Measurements from ENCODE around the gene NSUN7.

NSUN7 gene

DNA sequence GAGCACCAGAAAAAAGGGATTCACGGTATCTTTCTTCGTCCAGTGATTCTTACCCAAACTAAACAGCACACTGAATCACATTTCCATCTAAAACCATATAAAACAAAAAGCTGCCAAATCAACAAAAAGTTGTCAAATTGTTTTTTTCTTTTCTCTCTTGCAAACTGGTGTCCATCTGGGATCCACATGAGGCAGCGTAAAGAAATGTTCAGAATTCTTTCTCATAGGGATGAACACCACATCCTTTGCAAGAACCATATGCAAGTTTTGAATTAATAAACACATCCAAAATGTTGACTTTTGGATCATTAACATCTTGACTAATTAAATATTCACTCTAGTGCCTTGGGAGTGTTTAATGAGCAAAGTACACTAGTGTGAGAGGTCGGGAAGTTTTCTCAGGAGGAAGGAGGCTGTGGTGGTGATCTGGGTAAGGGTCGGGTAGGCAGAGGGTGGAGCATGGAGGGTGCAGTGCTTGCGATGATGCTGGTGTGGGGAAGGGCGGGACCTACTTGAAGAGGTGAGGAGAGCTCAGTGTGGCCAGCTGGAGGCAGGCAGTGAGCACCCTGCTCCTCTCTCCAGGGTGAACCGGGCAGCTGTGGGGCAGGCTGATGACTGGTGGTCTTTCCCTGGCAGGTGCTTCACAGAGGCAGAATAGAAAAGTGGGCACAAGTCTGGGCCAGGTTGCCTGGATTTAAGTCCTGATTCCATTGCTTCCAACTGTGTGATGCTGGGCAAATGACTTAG lies 72.8 kb downstream of the NSUN7 start:
- no peak for DNase-seq

DNA sequence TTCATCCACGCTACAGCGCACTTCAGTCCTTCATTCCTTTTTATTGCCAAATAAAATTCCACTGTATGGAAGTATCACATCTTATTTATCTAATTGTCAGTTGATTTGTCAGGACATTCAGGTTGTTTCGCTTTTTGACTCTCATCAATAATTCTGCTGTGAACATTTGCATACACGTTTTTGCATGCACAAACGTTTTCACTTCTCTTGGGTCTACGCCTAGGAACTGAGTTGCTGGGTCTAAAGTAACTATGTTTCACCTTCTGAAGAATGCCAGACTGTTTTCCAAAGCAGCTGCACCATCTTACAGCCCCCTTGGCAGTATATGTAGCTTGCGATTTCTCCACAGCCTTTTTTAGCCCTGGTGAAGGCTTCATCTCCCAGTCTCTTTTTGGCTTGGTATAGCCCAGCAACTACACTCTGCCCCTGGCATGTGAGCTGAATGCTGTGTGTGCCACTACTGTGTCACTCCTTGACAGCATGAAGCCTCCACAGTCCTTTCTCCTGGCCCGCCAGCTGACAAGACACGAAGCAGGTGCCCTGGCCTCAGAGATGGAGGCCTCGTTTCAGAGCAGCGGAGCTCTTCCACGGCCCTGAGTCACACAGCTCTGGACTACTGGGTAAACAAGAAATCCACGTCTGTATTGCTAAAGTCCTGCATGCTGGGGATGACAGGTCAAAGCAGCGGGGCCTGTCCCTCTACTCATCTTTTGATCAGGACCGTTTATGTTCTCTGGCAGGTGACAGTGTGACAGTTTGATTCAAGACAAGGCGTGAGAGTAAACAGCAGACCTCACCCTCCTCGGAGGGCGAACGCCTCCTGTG lies 75.5 kb downstream of the NSUN7 start:
- no peak for DNase-seq

DNA sequence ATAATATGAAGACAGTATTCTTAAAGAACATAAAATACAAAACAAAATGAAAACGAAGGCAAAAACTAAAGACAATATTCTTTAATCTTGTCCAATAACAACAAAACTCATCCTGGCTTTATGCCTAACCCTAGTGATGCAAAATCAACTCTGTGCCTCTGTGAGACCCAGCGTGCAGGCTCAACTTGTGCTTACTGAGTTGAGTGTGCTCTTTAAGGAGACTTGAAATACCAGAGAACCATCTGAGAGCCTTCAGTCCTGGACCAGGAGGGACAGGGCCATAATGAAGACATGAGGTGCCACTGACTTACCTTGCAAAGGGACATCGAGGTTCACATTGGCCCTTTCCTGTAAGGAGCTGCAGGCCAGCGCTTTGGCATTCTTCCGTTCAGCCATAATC lies 77.1 kb downstream of the NSUN7 start:
- DNase-seq: no peak

DNA sequence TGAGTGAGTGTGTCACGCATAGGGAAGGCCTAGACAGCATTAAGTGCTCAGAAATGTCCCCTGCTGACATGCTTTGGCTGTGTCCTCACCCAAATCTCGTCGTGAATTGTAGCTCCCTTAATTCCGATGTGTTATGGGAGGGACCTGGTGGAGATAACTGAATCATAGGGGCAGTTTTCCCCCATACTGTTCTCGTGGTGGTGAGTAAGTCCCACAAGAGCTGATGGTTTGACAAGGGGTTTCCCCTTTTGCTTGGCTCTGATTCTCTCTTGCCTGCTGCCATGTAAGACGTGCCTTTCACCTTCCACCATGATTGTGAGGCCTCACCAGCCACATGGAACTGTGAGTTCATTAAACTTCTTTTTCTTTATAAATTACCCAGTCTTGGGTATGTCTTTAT lies 78.0 kb downstream of the NSUN7 start:
- DNase-seq: no peak

DNA sequence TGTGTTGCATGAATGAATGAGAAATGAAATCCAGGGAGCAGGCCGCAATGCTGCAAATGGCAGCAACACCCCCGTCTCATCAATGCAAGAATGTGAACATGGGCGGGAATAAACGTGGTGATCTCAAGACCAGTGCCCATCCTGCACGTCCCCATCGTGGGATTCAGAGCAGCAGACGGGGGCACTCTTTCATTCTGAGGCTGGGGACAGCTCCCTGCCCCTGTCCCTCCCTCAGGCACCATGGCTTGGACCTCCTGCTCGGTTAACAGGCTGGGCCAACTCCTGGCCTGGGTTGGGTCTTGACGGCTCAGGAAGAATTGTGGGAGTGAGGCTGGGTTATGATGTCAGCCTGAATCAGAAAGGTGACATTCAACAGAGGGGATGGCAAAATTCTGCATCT lies 78.9 kb downstream of the NSUN7 start:
- DNase-seq: no peak

DNA sequence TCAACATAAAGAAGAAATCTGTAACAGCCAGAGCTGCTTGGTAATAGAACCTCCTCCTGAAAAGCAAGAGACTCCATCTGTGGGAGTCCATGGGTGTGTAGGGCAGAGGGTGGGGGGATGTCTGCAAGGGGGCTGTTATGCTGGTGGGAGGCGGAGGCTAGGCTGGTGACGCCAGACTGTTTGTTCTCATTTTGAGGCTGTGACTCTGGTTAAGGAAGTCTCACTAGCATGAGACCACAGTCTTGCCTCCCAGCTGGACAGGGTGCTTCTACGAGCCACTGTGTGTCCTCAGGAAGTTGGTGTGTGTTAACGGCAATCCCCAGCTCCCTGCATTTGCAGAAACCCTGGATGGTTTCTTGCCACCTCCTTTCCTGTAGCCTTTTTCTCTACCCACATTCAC lies 79.8 kb downstream of the NSUN7 start:
- DNase-seq: no peak

DNA sequence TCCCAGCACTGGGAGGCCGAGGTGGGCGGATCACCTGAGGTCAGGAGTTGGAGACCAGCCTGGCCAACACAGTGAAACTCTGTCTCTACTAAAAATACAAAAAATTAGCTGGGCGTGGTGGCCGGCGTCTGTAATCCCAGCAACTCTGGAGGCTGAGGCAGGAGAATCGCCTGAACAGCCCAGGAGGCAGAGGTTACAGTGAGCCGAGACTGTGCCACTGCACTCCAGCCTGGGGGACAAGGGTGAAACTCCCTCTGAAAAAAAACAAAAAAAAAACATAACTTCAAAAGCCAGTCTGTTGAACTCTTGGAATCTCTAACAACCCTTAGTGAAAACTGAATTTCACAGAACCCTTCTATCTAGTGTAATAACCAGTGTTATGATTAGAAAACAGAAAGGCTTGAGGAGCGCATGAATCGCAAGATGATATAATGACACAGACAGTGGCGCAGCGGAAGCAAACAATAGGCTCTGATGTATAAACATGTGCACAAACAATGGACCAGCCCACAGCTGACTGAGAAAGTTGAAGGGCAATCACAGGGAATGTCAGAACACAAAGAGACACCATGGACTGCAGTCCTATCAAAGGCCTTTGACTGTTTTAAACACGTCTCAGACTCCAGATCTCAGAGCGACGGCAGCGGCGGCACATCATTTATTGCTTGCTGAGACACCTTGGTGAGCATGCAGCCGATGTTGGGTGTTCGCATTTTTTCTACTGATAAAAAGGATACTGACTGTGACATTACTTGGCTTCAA lies 81.6 kb downstream of the NSUN7 start:
- no peak for DNase-seq

DNA sequence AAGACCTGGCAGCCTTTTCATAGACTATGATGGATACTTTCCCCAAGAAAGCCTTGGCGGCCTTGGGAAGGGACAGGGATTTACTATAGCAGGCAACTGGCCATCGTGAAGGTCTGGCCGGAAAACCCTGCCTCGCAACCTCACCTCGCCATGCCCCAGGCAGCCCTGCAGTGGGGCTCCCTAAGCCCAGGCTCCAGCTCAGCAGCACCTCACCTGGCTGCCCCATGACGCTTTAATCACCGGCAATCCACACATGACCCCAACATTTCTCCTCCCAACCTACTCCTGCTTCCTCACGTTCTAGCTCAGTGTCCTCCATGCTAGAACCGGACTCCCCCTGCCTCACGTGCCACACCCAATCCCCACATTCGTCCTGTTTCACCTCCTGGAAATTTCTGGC lies 82.4 kb downstream of the NSUN7 start:
- DNase-seq: no peak

DNA sequence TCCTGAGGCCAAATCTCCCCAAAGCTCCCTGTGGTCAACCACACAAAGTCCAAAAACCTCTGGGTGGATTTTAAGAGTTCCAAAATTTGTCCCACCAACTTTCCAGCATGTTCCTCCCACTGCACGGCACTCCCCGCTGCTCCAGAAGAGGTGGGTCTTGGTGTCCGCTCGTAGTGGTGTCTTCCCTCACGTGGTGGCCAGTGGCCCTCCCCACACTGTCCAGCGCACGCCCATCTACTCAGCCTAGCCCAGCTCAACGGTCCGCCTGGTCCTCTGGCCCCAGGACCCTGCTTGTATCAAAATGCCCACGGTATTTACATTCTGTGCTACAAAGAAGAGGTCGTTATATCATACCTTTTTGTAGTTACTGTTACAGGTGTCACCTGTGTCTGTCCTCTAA lies 83.5 kb downstream of the NSUN7 start:
- DNase-seq: no peak

DNA sequence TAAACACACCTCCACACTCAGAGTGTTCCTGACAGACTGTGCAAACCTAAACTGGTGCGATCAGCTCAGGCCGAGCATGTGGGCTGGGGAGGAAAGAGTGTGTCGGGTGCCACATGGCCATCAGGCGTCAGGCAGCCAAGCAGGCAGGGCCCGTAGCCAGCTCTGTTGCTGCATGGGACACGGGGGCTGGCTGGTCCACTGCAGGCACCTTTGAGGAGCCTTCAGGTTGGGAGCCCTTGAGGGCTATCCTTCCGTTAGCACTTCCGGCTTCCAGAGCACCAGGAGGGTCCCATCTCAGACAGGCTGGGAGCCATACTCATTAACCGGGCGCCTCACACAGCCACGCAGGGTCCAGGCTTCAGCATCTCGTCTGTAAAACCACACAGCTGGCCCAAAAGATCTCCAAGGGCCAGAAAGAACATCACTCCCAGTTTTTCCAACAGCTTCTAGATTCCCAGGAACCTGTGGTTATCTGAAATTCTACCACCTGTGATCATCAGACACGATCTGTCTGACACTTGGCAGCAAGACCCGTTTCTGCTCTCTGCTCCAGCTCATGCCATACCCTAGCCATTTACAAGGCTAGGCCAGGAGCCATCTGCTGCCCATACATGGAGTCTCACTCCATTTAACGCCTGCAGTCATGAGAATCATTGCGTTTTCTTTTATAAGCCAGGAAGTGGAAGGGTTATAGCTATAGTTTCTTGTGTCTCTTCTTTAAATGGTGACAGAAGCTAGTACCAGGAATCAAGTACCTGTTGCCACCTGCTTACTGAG lies 87.5 kb downstream of the NSUN7 start:
- DNase-seq: no peak

DNA sequence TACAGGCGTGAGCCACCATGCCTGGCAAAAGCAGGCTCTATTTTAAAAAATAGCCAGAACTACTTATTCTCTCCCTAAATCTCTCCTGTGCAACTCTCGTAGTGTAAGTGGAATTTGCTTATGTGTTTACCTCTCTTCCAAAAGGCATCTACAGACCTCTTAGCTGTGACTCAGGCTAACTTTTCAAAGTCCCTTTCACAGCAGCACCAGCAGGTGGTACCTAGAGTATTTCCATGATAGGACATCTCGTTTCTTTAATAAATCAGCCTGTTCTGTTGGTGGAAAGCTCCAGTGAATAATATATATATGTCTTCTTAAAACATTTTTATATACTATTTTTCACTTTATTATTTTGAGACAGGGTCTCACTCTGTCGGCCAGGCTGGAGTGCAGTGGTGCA lies 89.0 kb downstream of the NSUN7 start:
- no peak for DNase-seq

DNA sequence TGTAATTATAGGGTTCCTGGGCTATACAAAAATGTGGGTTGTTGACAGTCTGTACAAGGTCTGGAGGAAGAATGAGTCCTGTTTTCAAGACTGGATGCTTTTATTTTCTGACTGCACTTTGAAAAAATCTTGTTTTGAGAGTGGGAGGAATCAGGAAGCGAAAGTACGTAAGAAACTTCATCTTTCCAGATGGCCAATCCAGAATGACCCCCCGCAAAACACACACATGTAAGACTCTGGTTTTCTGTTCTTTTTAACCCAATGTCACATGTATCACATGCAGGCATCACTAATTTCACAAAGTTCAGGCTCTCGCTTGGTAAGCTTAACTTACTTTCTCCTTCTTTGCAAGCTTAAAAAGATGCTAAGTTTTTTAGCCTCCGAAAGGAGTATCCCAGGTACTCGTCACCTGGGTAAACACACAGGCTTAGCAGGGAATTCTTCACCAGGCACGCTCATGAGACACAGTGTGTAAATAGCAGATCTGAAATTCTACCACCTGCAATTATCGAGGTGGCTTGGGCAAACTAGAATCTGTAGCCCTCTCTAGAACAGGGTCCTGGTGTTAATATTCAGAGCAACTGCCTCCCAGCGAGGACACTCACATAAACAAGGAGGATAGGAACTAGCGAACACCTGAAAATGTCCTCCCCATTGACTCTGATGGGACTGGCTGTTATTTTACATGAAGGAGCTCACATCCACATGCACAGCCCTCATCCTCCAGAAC lies 90.7 kb downstream of the NSUN7 start:
- no peak for DNase-seq

DNA sequence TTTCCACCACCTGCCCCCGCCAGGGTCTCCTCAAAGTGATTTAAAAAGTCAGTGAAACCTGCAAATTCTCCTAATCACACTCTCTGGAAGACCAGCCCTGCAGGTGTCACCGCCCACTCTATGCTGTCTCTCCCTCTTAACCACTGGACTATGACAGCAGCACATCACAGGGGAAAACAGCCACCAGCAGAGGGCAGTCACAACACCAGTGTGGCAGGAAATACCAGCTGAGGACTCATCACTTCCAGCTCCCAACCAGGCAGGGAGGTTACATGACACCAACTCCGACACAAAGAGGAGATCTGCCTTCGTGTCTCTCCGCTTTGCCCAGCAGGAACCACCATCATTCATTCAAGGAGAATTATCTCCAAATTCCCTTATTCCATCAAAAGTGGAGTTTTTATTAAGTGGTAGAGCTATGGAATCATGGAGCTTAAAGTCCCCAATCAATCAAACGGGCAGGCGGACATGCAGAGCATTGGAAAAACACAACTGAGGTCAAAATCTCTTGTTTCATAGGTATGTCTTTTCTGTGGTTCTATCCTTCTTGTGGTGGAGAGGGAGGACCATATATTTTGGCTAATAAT lies 91.3 kb downstream of the NSUN7 start:
- DNase-seq: peak; percentile 19

DNA sequence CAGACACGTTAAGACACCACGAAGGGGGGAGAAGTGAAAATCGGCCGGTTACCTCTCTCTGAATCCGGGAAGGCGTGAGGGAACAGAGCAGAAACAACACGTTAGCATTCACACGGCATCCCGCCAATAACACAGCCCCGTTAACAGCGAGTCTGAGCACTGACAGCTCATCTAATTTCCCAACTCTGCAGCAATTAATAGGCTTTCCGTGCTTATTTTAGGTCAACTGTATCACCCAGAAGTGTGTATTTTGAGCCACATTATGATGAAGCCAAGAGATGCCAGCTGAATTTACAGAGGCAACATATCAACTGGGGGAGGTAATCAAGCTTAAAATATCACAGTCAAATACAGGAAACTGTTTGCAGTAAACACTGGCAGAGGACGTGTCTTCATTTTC lies 92.6 kb downstream of the NSUN7 start:
- no peak for DNase-seq

DNA sequence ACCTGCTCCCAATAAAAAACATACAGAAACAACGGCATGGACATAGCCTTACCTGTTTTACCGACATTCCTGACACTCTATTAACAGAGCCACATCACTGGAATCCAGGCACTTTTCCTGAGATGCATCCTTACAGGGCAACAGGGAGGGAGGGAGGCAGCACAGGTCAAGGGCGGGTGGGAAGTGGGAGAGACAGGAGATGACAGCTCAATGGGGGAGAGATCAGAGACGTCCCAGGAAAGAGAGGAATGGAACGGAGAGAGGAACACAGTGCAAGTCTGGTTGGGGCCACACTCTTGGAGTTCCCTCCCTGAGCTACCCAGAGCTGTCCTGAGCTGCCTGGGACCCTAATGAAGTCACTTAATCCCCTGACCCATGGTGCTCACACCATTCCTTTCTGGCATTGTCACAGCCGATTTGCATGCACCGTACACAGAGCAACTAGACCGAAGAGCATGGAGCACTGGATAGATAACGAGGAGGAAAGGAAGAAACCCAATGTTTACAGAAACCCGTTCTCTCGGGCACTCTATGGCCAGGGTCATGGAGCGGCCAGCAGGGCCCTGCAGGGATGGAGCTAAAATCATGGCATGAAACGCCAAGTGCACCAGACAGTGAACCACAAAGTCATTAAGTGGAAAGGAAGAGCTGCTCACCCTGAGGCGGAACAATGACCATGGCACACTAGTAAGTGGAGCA lies 93.1 kb downstream of the NSUN7 start:
- no peak for DNase-seq

DNA sequence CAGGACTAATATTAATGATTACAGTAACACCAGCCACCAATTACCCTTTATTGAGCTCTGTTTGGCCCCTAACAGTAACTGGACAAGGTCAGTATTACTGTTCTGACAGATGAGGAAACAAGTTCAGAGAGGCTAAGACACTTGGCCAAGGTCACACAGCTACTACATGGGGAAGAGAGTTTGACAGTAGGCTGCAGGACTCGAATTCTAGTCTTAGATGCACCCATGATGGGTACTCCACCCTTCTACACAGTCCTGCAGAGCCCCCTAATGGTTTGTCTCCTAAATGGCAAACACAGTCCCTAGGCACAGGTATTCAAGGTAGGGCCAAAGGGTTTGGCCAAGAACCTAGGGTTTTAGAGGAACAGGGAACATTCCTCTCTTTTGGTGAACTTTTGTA lies 93.9 kb downstream of the NSUN7 start:
- DNase-seq: no peak

DNA sequence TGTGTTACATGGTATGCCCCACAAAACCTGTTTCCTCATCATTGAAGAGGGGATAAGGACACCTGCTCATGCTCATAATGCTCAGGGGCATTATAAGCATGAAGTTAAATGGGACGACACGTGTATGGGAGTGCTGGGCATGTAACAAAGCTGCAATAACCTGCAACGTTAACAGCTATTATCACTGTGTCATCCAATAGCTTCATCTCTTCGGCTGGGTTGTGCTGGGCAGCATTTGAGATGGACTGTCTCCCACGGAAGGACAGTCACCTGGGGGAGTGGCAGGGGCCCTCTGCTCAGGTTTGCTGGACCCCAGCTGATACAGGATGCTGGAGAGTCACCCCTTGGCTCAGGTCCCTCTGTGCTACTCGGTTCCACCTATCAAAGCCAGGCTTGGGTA lies 94.5 kb downstream of the NSUN7 start:
- DNase-seq: no peak

DNA sequence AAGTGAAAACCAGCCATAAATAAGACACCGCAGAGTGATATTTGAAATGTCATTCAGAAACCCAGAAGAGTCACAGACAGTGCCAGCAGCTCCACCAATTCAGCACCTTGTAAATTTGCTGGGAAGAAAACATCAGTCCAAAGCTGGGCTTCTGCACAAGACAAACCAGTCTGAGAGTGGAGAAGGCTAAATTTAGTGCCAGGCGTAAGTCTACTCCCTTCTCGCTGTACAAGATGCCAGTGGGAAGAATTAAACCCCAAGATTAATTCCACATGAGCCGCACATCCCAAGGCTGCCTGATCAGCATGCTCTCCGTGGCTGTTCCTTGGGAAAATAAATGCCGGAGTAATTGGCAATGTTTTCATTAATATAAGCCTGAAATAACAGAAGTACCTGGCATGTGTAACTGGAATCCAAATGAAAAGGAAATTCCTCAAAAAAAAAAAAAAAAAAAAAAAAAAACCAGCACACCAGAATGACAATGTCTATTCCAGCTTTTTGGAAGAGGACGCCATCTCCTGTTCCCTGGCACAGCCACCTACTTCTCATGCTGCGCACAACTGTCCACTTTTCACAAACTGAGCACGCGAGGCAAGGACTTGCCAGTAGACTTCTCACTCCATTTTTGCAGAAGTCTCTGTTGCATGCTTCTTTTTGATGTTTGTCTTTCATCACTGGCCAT lies 95.5 kb downstream of the NSUN7 start:
- DNase-seq: no peak

DNA sequence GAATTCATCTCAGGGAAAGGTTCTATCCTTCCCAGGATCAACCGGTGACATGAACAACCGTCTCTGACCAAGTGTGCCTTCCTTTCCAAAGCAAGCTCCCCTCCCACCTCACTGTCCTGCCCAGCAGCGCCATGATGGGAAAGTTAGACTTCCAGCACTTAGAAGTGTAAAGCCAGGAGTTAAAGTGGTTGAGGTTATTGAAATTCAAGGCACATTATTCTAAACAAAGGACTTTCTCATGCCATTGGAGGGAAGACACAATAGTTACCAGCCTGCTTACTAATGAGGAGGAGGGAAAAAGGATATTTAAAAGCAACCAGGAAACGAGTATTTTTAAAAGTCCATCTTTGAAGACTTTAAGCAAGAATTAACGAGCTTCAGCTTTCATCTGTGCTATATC lies 96.8 kb downstream of the NSUN7 start:
- DNase-seq: no peak

DNA sequence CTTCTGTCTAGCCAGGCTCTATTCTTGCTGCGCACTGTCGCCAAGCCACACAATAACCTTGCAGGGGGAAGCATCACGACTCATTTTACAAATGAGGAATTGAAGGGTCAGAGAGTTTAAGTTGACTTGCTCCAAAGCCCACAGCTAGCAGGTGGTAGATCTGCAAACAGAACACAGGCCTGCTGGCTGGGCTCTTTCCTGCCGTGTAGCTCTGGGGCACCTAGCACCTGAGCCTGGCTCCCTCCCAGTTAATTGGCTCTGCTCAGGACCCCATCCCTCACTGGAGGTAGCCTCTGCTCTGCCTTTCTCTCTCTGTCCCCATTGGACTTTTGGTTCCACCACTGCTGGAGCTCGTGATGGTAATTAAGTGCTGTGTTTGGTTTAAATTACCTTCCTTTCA lies 98.5 kb downstream of the NSUN7 start:
- no peak for DNase-seq

DNA sequence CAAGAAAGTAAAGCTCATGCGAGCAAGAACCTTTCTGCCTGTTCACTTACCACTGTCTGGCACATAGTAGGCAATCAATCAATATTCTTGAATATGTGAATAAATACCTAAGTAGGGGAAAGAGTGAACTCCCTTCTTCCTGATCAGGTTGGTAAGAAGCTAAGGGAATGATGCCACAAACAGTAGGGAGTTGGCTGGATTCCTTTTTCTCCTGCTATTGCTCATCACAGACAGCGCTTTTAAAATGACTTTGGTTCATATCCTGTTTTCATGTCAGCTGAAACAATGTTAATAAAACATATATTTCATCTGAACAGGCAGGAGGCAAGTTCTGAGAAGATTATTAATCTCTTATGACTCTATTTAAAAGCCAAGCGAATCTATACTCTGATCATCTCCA lies 99.2 kb downstream of the NSUN7 start:
- no peak for DNase-seq
